Mucosa of descending colon (tissue), 3 donors: ENCODE data around the gene GSKIP. TPM values are rescaled to one million over a fixed set of nuclear protein-coding genes. Genes with fewer than 3 reads are reported as not detected.

ENCODE experiments used
- ATAC-seq: fragments of 200-7000 bp; cut with Tn5 transposase; one replicate; pipeline ENCODE4 v1.9.1; 2020; ENCODE audit warnings: mild to moderate bottlenecking, moderate library complexity
- DNase-seq, 3 donors: peaks; one replicate each; pipeline ENCODE4 v3.0.0-alpha.2; 2020
- H3K36me3 ChIP-seq: fragments of 200-600 bp; one replicate; pipeline ENCODE4 v1.8.0; 2021; ENCODE audit warnings: low read depth, mild to moderate bottlenecking
- H3K4me1 ChIP-seq: fragments of 200-600 bp; one replicate; pipeline ENCODE4 v1.8.0; 2021; ENCODE audit warnings: low read depth, mild to moderate bottlenecking
- H3K4me3 ChIP-seq: fragments of 200-600 bp; one replicate; pipeline ENCODE4 v1.8.0; 2021; ENCODE audit warnings: mild to moderate bottlenecking
- H3K9me3 ChIP-seq: fragments of 200-600 bp; one replicate; pipeline ENCODE4 v1.8.0; 2021; ENCODE audit warnings: mild to moderate bottlenecking
- intact Hi-C, 2 donors: fragments of 100-400 bp; cut with DNase I in 1 of 2; cut with micrococcal nuclease in 1 of 2; formaldehyde crosslinking; loops; one replicate each; pipeline versions ENCODE4 v1.11.0 to v1.11.1; 2022; cut with DNase I, micrococcal nuclease
- total RNA-seq, 3 donors: library from RNA; stranded (reverse); fragmentation: NEBNext Ultra II Directional in 2 of 3; extraction: Animal tissue kit (Norgen Biotek cat#: 25700) in 2 of 3; gene quantifications; one replicate each; pipeline versions ENCODE4 v1.2.1 to v1.2.4, GENCODE V29; 2021 to 2023
- TF ChIP-seq, protein P1 (sequence below): fragments of 200-600 bp; IDR thresholded peaks from one replicate; pipeline ENCODE4 v1.8.0; 2022; ENCODE audit warnings: antibody characterized with exemption, mild to moderate bottlenecking
- donor health status: DM: no; HTN: no; CAD: no; lungs with moderate emphysema.
- donor health status: DM: no; HTN: no; CAD: no.
- donor health status: DM: no; HTN: yes; CAD: no.

GSKIP gene
- total RNA-seq, 3 donors from 2014 or later: 81.3 to 143 (median 128) TPM

DNA sequence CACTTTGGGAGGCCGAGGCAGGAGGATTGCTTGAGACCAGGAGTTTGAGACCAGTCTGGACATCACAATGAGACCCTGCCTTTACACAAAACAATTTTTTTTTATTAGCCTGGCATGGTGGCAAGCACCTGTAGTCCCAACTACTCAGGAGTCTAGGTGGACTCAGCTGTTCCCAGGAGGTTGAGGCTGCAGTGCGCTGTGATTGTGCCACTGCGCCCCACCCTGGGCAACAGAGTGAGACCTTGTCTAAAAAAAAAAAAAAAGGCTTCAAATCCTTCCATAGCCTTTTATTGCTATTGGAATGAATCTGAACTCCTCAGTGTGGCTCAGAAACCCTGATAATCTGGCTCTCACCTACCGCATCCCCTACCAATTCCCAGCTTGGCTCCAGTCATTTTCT is 54.7 kb downstream of the GSKIP start:
- Histone ChIP-seq H3K9me3 (no peaks in the 10 kb centered on the region), H3K4me3 (no peak overlapping the region), H3K4me1 (no peaks in the 10 kb centered on the region), H3K36me3 (no peaks in the 10 kb centered on the region)
- TF ChIP-seq, protein P1, sequence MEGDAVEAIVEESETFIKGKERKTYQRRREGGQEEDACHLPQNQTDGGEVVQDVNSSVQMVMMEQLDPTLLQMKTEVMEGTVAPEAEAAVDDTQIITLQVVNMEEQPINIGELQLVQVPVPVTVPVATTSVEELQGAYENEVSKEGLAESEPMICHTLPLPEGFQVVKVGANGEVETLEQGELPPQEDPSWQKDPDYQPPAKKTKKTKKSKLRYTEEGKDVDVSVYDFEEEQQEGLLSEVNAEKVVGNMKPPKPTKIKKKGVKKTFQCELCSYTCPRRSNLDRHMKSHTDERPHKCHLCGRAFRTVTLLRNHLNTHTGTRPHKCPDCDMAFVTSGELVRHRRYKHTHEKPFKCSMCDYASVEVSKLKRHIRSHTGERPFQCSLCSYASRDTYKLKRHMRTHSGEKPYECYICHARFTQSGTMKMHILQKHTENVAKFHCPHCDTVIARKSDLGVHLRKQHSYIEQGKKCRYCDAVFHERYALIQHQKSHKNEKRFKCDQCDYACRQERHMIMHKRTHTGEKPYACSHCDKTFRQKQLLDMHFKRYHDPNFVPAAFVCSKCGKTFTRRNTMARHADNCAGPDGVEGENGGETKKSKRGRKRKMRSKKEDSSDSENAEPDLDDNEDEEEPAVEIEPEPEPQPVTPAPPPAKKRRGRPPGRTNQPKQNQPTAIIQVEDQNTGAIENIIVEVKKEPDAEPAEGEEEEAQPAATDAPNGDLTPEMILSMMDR: no peak
- ATAC-seq: no peak
- intact Hi-C loops: no loop called here
- no peak for DNase-seq

DNA sequence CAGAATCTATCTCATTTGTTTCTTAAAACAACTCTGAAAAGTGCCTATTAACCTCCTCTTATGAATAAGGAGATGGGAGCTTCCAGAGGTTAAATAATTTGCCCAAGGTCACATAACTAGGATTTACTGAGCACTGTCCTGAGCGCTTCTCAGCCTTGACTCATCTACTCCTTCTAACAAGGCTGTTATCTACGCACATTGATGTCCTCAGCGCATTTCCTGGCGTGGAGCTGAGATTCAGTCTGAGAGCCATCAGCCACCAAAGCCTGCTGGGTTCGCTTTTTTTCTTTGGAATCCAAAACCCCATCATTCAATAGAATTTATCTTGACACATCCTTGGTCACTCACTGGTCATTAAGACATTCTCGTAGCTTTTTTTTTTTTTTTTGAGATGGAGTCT is 57.9 kb downstream of the GSKIP start:
- Histone ChIP-seq H3K36me3 (no peaks in the 10 kb centered on the region), H3K4me1 (no peaks in the 10 kb centered on the region), H3K4me3 (no peak overlapping the region), H3K9me3 (no peaks in the 10 kb centered on the region)
- intact Hi-C loops: loop anchor here (5.0 to 10.0 kb wide), 3 partner anchors 124 to 316 kb away; no protein-coding TSS in a partner anchor
- no peak for DNase-seq
- TF ChIP-seq, protein P1: no peak
- ATAC-seq: no peak

DNA sequence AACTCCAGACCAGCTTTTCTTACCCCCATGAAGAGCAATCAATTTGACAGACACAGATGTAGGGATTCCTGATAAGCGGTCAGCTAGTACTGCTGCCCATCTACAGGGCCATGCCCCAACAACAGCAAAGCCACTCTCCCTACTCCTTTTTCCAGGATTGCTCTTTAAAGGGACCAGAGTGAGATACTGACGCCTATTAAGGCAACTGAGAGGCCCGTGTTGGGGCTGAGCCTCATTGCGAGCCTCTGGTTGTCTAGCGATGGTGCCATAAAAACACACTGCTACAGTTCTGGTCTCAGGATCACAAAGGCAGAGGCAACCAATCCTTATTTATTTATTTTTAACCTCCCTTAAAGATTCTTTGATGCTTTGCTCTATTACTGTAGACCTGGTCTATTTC is 59.7 kb downstream of the GSKIP start:
- no peak for DNase-seq
- Histone ChIP-seq H3K4me1 (no peaks in the 10 kb centered on the region), H3K9me3 (no peaks in the 10 kb centered on the region), H3K4me3 (no peak overlapping the region), H3K36me3 (no peaks in the 10 kb centered on the region)
- no peak for ATAC-seq
- TF ChIP-seq, protein P1: no peak
- intact Hi-C loops: loop anchor here (5.0 to 10.0 kb wide), 3 partner anchors 126 to 318 kb away; no protein-coding TSS in a partner anchor

DNA sequence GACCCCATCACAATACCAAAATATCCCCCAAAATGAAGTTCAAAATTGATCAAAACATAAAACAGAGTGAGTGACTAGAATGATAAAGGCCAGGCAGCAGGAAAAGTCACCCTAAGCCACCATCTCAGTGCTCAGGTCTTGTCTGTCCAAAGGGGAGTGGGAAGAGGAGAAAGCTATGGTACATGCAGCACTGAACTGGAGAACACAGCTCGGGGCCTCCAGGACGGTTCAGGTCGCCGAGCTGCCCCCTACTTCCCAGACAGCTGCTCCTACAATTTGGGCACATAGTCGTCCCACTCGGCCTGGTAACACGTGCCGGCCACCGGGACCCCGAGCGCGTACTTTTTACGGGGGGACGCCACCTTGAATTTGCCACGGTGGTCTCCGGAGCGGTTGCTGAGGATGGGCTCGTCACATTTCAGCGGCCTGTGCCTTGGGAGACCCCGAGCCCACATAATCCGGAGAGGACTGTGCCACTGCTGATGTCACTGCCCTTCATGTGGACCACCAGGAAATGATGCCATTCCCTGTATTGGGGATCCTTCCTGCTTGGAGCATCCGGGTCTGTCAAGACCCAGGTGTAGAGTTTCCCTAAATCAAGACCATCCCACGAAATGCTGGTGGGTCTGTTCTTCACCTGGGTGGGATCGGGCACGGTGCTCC is 60.3 kb downstream of the GSKIP start:
- Histone ChIP-seq H3K9me3 (no peaks in the 10 kb centered on the region), H3K36me3 (no peaks in the 10 kb centered on the region), H3K4me3 (no peak overlapping the region), H3K4me1 (no peaks in the 10 kb centered on the region)
- intact Hi-C loops: loop anchor here (5.0 to 10.0 kb wide), 3 partner anchors 126 to 319 kb away; no protein-coding TSS in a partner anchor
- ATAC-seq: no peak
- no peak for DNase-seq
- TF ChIP-seq, protein P1: no peak

DNA sequence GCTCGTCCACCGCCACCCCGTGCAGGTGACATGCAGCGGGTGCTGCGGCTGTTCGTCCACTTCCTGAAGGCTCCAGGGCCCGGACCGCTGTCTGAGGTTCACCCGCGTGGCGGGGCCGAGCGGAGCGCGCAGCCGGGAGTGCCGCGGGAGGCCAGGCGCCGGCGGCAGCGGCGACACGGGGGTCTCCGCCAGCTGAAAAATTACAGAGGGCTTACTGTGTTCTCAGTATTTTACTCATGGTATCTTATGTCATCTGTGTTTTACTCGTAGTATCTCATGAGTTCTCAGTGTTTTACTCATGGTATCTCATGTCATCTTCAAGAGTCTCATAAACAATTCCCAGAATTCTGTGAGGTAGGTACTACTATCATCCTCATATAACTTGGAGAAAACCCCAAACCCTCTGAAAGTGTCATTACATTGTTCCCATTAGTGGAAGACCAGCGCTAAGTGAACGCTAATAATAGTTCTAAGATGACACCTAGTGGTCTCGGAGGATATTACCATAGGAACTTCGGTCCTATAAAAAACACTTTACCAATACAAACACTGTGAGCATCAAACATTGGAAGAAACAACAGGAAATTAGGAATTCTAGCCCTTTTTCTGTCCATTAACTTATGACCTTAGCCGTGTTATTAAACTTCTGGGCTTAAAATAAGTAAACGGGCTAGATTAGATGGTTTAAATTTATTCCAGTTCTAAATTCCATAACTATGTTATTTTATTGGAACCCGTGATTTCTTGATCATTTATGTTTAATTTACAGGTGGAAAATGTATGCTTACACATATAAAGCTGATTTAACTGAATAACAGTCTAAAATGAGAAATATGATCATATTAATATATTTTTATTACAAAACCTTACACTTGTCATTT is 61.0 kb downstream of the GSKIP start:
- ATAC-seq: peak; percentile 96
- no peaks in the 10 kb centered on the region for H3K4me1 ChIP-seq
- no peaks in the 10 kb centered on the region for H3K36me3 ChIP-seq
- H3K9me3 ChIP-seq: no peaks in the 10 kb centered on the region
- TF ChIP-seq, protein P1: peak; percentile 58
- DNase-seq: peak; percentile 61 to 72 (median 66)
- intact Hi-C loops: loop anchor here (5.0 to 10.0 kb wide), 3 partner anchors 127 to 320 kb away; no protein-coding TSS in a partner anchor
- no peak overlapping the region for H3K4me3 ChIP-seq
